MCF 10A (cell line): ENCODE measurements around the gene NR2F1-AS1. TPM values are rescaled to one million over a fixed set of nuclear protein-coding genes. Genes with fewer than 3 reads are reported as not detected.

Source experiments
- BruUV-seq: library from RNA; stranded (reverse); fragments of 400-500 nt; replicated peaks from 2 replicates; lab custom pipeline; 2021; lab: Mats Ljungman, UMichigan
- CTCF ChIA-PET: fragments of 300-600 bp; sonication (Branson Sonifier 250); formaldehyde crosslinking; extraction: SDS; loops from one replicate; lab custom pipeline; 2021; ENCODE audit warnings: antibody characterized with exemption, inconsistent platforms; lab: Yijun Ruan, JAX
- POLR2A ChIA-PET: fragments of 300-600, 350-650 bp; sonication (Branson Sonifier 250); formaldehyde crosslinking; extraction: SDS; loops from one replicate; lab custom pipeline; 2020; ENCODE audit warnings: antibody characterized with exemption, inconsistent platforms; lab: Yijun Ruan, JAX
- DNase-seq: peaks from one replicate; pipeline ENCODE4 v3.0.0-alpha.2; 2018; ENCODE audit not compliant: unreplicated experiment
- H3K27ac Mint-ChIP-seq: one replicate; pipeline ENCODE4 v1.8.0; 2022; ENCODE audit warnings: mild to moderate bottlenecking, low read depth, mixed read lengths; ENCODE audit not compliant: unreplicated experiment
- H3K27me3 Mint-ChIP-seq: one replicate; pipeline ENCODE4 v1.8.0; 2022; ENCODE audit warnings: mixed read lengths; ENCODE audit not compliant: insufficient read depth, unreplicated experiment
- H3K36me3 Mint-ChIP-seq: one replicate; pipeline ENCODE4 v1.8.0; 2022; ENCODE audit warnings: mild to moderate bottlenecking, moderate library complexity, mixed read lengths; ENCODE audit not compliant: insufficient read depth, unreplicated experiment
- H3K4me1 Mint-ChIP-seq: one replicate; pipeline ENCODE4 v1.8.0; 2022; ENCODE audit warnings: mixed read lengths; ENCODE audit not compliant: insufficient read depth, unreplicated experiment
- H3K4me3 Mint-ChIP-seq: one replicate; pipeline ENCODE4 v1.8.0; 2022; ENCODE audit warnings: mild to moderate bottlenecking, moderate library complexity, mixed read lengths; ENCODE audit not compliant: unreplicated experiment
- H3K9me3 Mint-ChIP-seq: one replicate; pipeline ENCODE4 v1.8.0; 2022; ENCODE audit warnings: mixed read lengths; ENCODE audit not compliant: unreplicated experiment
- CTCF ChIP-seq: fragments of 200-600 bp; IDR thresholded peaks from one replicate; pipeline ENCODE4 v1.8.0; 2022; ENCODE audit warnings: antibody characterized with exemption, mild to moderate bottlenecking; ENCODE audit not compliant: unreplicated experiment
- intact Hi-C: fragments of 100-400 bp; cut with micrococcal nuclease; formaldehyde crosslinking; loops from 2 replicates; pipeline ENCODE4 v1.14.1; 2022
- total RNA-seq: library from RNA; stranded (reverse); gene quantifications from 2 replicates; pipeline ENCODE4 v1.2.3, GENCODE V29; 2022

Gene NR2F1-AS1
- total RNA-seq, 1 experiment from 2014 or later = 3.2 TPM

GRCh38 chr5:93594591-93595419, 13.8 kb upstream of the NR2F1-AS1 start:
- Mint-ChIP-seq H3K4me3 (no peak overlapping the region), H3K4me1 (no peaks in the 10 kb centered on the region), H3K27ac (no peak overlapping the region), H3K27me3 (no peaks in the 10 kb centered on the region), H3K36me3 (no peaks in the 10 kb centered on the region), H3K9me3 (no peaks in the 10 kb centered on the region)
- BruUV-seq = no TSS peak
- no peak for TF ChIP-seq CTCF
- no peak for DNase-seq
- intact Hi-C loops = no loop called here
- ChIA-PET POLR2A (no interaction called here), CTCF (interaction anchor here (0.6 to 6.3 kb wide), 3 partner anchors 13 to 206 kb away, joined by 3 to 36 read pairs (median 3); no protein-coding TSS in a partner anchor)

GRCh38 chr5:93593476-93594131, 12.6 kb upstream of the NR2F1-AS1 start:
- POLR2A ChIA-PET = no interaction called here
- no peak overlapping the region for H3K27ac Mint-ChIP-seq
- intact Hi-C loops = no loop called here
- no peaks in the 10 kb centered on the region for H3K36me3 Mint-ChIP-seq
- CTCF ChIA-PET = interaction anchor here (0.7 kb wide), 1 partner anchor 945 kb away, joined by 3 read pairs; no protein-coding TSS in a partner anchor
- H3K4me3 Mint-ChIP-seq = no peak overlapping the region
- TF ChIP-seq CTCF = no peak
- no peak for DNase-seq
- no peaks in the 10 kb centered on the region for H3K27me3 Mint-ChIP-seq
- H3K9me3 Mint-ChIP-seq = no peaks in the 10 kb centered on the region
- no TSS peak for BruUV-seq
- no peaks in the 10 kb centered on the region for H3K4me1 Mint-ChIP-seq

- POLR2A ChIA-PET = no interaction called here
- intact Hi-C loops = no loop called here
- TF ChIP-seq CTCF = no peak
- CTCF ChIA-PET = interaction anchor here (0.7 kb wide), 1 partner anchor 946 kb away, joined by 3 read pairs; no protein-coding TSS in a partner anchor
- DNase-seq = no peak
- no peak overlapping the region for H3K27ac Mint-ChIP-seq
- no peaks in the 10 kb centered on the region for H3K9me3 Mint-ChIP-seq
- H3K27me3 Mint-ChIP-seq = no peaks in the 10 kb centered on the region
- no TSS peak for BruUV-seq
- no peak overlapping the region for H3K4me3 Mint-ChIP-seq
- no peaks in the 10 kb centered on the region for H3K36me3 Mint-ChIP-seq
- H3K4me1 Mint-ChIP-seq = no peaks in the 10 kb centered on the region
Measured at GRCh38 chr5:93592883-93593282, 11.9 kb upstream of the NR2F1-AS1 start.

- BruUV-seq = no TSS peak
- DNase-seq = no peak
- ChIA-PET CTCF (interaction anchor here (0.6 to 1.6 kb wide), 6 partner anchors 12 to 572 kb away, joined by 3 to 6 read pairs (median 3); no protein-coding TSS in a partner anchor), POLR2A (interaction anchor here (0.7 kb wide), 1 partner anchor 230 kb away, joined by 3 read pairs; no protein-coding TSS in a partner anchor)
- no peak for TF ChIP-seq CTCF
- intact Hi-C loops = no loop called here
- no peaks in the 10 kb centered on the region for H3K36me3 Mint-ChIP-seq
- H3K4me3 Mint-ChIP-seq = no peak overlapping the region
- no peaks in the 10 kb centered on the region for H3K9me3 Mint-ChIP-seq
- H3K4me1 Mint-ChIP-seq = no peaks in the 10 kb centered on the region
- H3K27me3 Mint-ChIP-seq = no peaks in the 10 kb centered on the region
- no peak overlapping the region for H3K27ac Mint-ChIP-seq
Measured at GRCh38 chr5:93591323-93591945, 10.4 kb upstream of the NR2F1-AS1 start.
